Activated naive CD4-positive, alpha-beta T cell treated with anti-CD3 and anti-CD28 coated beads, Interleukin-2, amount 10 ng/mL, durations not matched to agents 7 days and 5 days (primary cell): ENCODE measurements around the gene PRSS3.
"Not testable (repeated sequence)": the region's sequence is repeated elsewhere in the genome, so short reads cannot be mapped to it uniquely, and the experiment has no call there.

ENCODE experiments used
- CTCF ChIA-PET: fragments of 350-600 bp; sonication (Branson Sonifier 250); formaldehyde crosslinking; loops from one replicate; lab custom pipeline; 2021; ENCODE audit warnings: antibody characterized with exemption; lab: Charles Lee
- DNase-seq: peaks from one replicate; pipeline ENCODE4 v3.0.0-alpha.2; 2020
- H3K27ac Mint-ChIP-seq: one replicate; pipeline ENCODE4 v1.8.0; 2021; ENCODE audit warnings: mild to moderate bottlenecking, moderate library complexity, mixed read lengths
- H3K27me3 Mint-ChIP-seq: one replicate; pipeline ENCODE4 v1.8.0; 2021; ENCODE audit warnings: mild to moderate bottlenecking, mixed read lengths
- H3K36me3 Mint-ChIP-seq: one replicate; pipeline ENCODE4 v1.8.0; 2021; ENCODE audit warnings: mixed read lengths
- H3K4me1 Mint-ChIP-seq: one replicate; pipeline ENCODE4 v1.8.0; 2021; ENCODE audit warnings: mixed read lengths
- H3K4me3 Mint-ChIP-seq: one replicate; pipeline ENCODE4 v1.8.0; 2021; ENCODE audit warnings: mild to moderate bottlenecking, moderate library complexity, mixed read lengths
- H3K9me3 Mint-ChIP-seq: one replicate; pipeline ENCODE4 v1.8.0; 2021; ENCODE audit warnings: mixed read lengths

Gene PRSS3

DNA sequence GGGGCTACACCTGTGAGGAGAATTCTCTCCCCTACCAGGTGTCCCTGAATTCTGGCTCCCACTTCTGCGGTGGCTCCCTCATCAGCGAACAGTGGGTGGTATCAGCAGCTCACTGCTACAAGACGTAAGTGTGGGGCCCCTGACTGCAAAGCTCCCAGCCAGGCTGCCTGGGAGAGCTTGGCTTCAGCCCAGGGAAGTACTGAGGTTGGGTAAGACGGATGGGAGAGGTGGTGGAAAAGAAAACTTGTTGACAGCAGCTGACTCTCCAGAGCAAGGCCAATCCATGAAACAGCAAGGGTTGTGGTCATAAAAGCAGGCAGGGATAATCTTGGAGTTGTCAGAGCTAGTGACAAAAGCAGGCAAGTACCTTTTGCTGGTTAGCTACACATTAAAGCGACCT lies 1.3 kb downstream of the PRSS3 start:
- CTCF ChIA-PET: interaction anchor here (1.1 kb wide), 1 partner anchor 20 kb away, joined by 3 read pairs; no protein-coding TSS in a partner anchor
- not testable (repeated sequence) for H3K4me1 Mint-ChIP-seq, DNase-seq, H3K4me3 Mint-ChIP-seq, H3K27ac Mint-ChIP-seq, H3K36me3 Mint-ChIP-seq, H3K9me3 Mint-ChIP-seq
- H3K27me3 Mint-ChIP-seq: peaks cover 61% of the 10 kb centered on the region

DNA sequence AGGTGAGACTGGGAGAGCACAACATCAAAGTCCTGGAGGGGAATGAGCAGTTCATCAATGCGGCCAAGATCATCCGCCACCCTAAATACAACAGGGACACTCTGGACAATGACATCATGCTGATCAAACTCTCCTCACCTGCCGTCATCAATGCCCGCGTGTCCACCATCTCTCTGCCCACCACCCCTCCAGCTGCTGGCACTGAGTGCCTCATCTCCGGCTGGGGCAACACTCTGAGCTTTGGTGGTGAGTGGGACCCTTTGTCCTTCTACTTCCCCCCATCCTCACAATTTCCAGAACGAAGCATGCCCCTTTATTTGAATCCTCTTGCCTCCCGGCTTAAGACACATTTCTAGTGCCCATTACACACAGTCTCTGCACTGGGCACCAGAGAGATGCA lies 2.5 kb downstream of the PRSS3 start:
- Mint-ChIP-seq H3K9me3 (no peaks in the 10 kb centered on the region), H3K4me3 (no peak overlapping the region), H3K27ac (no peak overlapping the region), H3K4me1 (no peaks in the 10 kb centered on the region), H3K27me3 (peaks cover 58% of the 10 kb centered on the region), H3K36me3 (no peaks in the 10 kb centered on the region)
- CTCF ChIA-PET: interaction anchor here (1.1 kb wide), 1 partner anchor 21 kb away, joined by 3 read pairs; no protein-coding TSS in a partner anchor
- DNase-seq: no peak

DNA sequence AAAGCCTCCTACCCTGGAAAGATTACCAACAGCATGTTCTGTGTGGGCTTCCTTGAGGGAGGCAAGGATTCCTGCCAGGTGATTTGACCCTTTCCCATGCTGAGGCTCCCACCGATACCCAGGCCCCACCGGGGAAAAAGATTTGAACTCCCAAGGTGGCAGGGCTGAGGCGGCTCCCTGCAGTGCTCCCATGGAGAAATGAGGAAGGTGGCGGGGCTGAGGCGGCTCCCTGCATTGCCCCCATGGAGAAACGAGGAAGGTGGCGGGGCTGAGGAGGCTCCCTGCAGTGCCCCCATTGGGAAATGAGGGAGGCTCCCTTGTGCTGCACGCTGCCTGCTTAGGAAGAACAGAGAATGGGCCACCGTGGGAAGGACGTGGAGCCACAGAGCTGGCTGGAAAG lies 3.2 kb downstream of the PRSS3 start:
- DNase-seq: no peak
- H3K9me3 Mint-ChIP-seq: no peaks in the 10 kb centered on the region
- H3K27me3 Mint-ChIP-seq: peaks cover 56% of the 10 kb centered on the region
- no peak overlapping the region for H3K4me3 Mint-ChIP-seq
- H3K4me1 Mint-ChIP-seq: no peaks in the 10 kb centered on the region
- no peaks in the 10 kb centered on the region for H3K36me3 Mint-ChIP-seq
- H3K27ac Mint-ChIP-seq: no peak overlapping the region
- CTCF ChIA-PET: interaction anchor here (1.3 kb wide), 1 partner anchor 16 kb away, joined by 3 read pairs; no protein-coding TSS in a partner anchor

DNA sequence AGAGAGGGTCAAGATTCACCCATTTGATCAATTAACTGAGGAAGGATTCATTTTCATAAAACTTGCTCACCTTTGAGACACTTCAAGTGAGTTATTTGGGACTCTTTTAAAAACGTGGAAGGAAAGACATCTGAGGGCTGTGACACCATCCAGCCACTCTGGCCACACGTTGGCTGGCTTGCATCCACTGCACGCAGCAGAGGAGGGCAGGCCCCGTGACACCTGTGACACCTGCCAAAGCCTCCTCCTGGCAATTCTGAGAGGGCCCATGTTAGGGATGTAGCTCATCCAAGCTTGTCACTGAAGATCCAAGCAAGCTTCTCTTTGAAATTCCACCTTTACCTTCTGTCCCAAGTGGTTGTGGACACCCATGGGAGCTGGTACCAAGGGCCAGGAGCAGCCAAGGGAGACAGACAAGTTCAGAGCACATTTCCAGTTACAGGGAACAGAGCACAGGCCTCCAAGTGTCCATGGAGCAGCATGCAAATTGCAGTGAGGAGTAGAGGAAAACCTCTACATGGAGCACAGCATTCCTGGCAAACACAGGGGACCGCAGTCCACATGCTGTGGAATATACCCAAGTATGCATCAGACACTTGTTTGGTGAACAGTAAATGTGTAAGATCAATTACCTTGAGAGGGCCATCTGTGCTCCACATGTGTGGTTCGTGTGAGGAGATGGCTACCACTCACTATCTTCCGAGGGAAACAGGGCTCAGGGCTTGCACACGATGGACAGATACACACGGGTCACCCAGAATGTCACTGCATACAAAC lies 4.8 kb downstream of the PRSS3 start:
- H3K4me1 Mint-ChIP-seq: no peaks in the 10 kb centered on the region

DNA sequence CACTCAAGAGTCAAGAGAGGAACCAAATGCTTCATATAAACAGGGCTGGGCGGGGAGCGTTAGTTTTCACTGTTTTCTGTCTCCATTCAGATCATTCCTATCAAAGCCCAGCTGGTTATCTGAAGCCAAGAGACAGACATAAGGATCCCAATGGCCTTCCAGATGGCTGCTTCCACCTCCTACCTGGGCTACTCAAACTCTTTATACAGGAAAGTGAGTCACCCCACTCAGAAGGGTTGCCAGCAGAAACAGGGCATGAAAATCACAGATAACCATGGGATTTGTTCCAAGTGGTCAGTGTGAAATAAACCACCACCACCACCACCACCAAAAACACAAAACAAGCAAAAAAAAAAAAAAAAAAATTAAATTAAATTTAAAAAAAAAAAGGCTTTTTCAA lies 5.5 kb downstream of the PRSS3 start:
- no peak for DNase-seq
- Mint-ChIP-seq H3K36me3 (no peaks in the 10 kb centered on the region), H3K4me1 (no peaks in the 10 kb centered on the region), H3K27ac (no peak overlapping the region), H3K9me3 (no peaks in the 10 kb centered on the region), H3K4me3 (no peak overlapping the region), H3K27me3 (peaks cover 48% of the 10 kb centered on the region)
- CTCF ChIA-PET: no interaction called here

More for the DNA sequence above, 4.8 kb downstream of the PRSS3 start:
- Mint-ChIP-seq H3K36me3 (no peaks in the 10 kb centered on the region), H3K9me3 (no peaks in the 10 kb centered on the region), H3K27ac (no peak overlapping the region), H3K4me3 (no peak overlapping the region), H3K27me3 (peaks cover 55% of the 10 kb centered on the region)
- no peak for DNase-seq
- CTCF ChIA-PET: interaction anchor here (0.5 to 1.3 kb wide), 2 partner anchors 14 to 255 kb away, joined by 3 read pairs; no protein-coding TSS in a partner anchor

DNA sequence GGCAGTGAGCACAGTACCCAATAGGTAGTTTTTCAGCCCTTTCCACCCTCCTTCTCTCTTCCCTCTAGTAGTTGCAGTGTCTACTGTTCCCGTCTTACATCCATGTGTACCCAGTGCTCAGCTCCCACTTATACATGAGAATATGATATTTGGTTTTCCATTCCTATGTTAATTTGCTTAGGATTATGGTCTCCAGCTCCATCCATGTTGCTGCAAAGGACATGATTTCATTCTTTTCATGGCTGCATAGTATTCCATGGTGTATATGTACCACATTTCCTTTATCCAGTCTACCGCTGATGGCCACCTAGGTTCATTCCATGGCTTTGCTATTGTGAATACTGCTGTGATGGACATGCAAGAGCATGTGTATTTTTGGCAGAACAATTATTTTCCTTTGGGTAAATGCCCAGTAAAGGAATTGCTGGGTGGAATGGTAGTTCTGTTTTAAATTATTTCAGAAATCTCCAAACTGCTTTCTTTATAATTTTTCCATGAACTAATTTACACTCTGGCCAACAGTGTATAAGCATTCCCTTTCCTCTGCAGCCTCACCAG lies 6.7 kb downstream of the PRSS3 start:
- H3K4me3 Mint-ChIP-seq, H3K9me3 Mint-ChIP-seq, H3K27ac Mint-ChIP-seq, CTCF ChIA-PET, H3K4me1 Mint-ChIP-seq, DNase-seq, H3K36me3 Mint-ChIP-seq: not testable (repeated sequence)
- H3K27me3 Mint-ChIP-seq: peaks cover 42% of the 10 kb centered on the region

DNA sequence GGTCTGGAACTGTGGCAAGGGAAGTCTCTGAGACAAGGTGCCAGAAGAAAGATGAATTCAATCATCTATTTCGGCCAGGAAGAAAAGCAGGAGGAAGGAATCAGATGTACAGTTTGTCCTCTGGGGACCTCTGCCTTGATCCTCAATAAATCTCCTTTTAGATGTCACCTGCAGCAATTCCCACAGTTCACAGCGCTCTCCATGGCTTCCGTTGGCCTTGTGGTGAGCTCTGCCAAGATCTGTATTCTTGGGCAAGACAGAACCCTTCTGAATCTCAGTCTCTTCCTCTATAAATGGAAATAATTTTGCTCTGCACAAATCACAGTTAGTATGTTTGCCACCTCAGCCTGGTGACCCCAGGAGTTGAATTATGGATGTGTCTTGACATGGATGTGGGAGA lies 8.8 kb downstream of the PRSS3 start:
- H3K4me3 Mint-ChIP-seq, CTCF ChIA-PET, H3K27ac Mint-ChIP-seq, H3K4me1 Mint-ChIP-seq, DNase-seq, H3K36me3 Mint-ChIP-seq, H3K9me3 Mint-ChIP-seq: not testable (repeated sequence)
- H3K27me3 Mint-ChIP-seq: peaks cover 34% of the 10 kb centered on the region

DNA sequence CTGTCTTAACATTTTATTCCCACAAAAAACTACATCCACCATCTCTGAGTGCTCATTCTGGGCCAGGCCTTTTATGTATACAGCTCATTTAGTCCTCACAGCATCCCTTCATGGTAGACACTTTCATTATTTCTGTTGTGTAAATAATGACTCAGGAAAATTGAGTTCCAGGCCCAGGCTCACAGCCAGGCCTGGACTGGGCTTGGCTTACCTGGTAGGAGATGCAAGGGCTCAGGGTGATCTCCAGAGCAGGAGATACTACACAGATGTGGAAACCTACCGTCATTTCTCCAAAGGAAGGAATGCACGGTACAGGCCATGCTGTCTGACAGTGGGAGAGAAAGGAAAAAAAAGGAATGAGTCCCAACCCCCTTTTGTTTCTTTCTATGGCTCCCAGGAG lies 11.8 kb downstream of the PRSS3 start:
- H3K9me3 Mint-ChIP-seq, H3K36me3 Mint-ChIP-seq, H3K4me3 Mint-ChIP-seq, CTCF ChIA-PET, H3K27ac Mint-ChIP-seq, DNase-seq, H3K4me1 Mint-ChIP-seq: not testable (repeated sequence)
- H3K27me3 Mint-ChIP-seq: peaks cover 40% of the 10 kb centered on the region

DNA sequence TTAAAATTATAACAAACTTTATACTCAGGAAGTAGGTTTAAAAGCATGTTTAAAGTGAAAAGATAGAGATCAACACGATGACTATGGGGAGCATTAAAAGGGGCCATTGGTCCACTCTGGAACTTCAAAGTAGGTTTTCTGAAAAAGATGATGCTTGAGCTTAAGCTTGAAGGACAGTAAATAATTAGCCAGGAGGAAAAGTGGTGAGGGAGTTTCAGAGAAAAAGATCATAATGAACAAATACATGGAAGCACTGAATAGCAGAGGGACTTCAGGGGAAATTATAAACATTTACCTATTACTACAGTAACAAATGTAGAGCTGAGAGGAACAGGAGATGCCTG lies 13.6 kb downstream of the PRSS3 start:
- H3K9me3 Mint-ChIP-seq: not testable (repeated sequence)
- H3K4me1 Mint-ChIP-seq: peaks cover 14% of the 10 kb centered on the region

DNA sequence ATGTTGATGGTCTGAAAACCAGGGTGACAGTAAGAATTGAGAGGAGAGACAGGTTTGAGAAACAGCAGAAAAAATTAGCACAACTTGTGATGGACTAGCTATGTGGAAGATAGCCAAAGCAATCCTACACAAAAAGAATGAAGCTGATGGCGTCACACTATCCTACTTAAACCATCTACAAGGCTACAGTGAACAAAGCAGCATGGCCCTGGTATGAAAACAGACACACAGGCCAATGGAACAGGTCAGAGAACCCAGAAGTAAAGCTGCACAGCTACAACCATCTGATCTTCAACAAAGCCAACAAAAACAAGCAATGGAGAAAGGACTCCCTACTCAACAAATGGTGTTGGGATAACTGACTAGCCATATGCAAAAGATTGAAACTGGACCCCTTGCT lies 14.1 kb downstream of the PRSS3 start:
- peaks cover 20% of the 10 kb centered on the region for H3K27me3 Mint-ChIP-seq
- DNase-seq: no peak
- H3K4me1 Mint-ChIP-seq: peaks cover 19% of the 10 kb centered on the region
- no peaks in the 10 kb centered on the region for H3K36me3 Mint-ChIP-seq
- H3K4me3 Mint-ChIP-seq: no peak overlapping the region
- H3K27ac Mint-ChIP-seq: no peak overlapping the region
- no peaks in the 10 kb centered on the region for H3K9me3 Mint-ChIP-seq
- CTCF ChIA-PET: no interaction called here

More for the DNA sequence above, 13.6 kb downstream of the PRSS3 start:
- CTCF ChIA-PET: interaction anchor here (1.5 kb wide), 1 partner anchor 264 kb away, joined by 3 read pairs; no protein-coding TSS in a partner anchor
- H3K4me3 Mint-ChIP-seq, H3K27ac Mint-ChIP-seq, H3K36me3 Mint-ChIP-seq, DNase-seq: not testable (repeated sequence)
- peaks cover 26% of the 10 kb centered on the region for H3K27me3 Mint-ChIP-seq

DNA sequence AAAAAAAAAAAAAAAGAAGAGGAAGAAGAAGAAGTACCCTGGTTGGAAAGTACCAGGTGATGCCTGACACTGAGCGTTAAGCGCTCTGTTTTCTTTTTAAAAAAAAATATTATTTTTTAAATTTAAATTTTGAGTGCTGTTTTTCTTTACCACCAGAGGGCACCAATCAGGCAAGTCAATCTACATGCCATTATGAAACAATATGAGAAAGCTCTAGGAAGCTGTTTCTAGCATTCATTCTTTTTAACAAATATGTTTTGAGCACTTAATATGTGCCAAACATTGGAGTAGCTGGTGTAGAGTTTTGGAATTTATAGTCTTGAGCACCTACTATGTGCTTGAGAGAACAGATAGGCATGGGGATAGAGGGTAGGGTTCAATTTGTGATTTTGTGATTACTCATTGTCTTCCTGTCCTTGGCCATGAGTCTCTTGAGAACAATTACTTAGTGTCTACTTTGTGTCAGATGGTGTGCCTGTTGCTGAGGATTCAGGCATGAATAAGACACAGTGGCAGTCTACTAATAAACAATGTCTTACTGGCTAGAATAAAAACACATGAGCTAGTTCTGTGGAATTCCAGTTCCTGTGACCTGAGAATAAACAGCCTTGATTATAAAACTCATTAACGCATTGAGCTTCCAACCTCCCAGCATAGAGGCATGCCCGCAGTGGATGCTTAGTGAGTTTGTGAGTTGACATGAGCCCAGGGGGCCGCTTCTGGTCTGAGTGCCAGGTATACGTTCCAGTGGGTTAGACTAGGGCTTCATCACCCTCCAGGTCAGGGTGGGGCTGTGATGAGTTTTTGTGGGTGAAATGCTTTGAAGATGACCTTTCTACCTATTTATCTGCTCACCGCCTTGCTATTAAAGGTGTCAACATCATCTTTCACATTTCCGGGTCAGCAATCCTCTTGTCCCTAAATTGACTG lies 18.6 kb downstream of the PRSS3 start:
- CTCF ChIA-PET: interaction anchor here (0.6 to 3.7 kb wide), 19 partner anchors 15 to 304 kb away, joined by 3 to 38 read pairs (median 3); no protein-coding TSS in a partner anchor
- H3K9me3 Mint-ChIP-seq: no peaks in the 10 kb centered on the region
- H3K36me3 Mint-ChIP-seq: peaks cover 6% of the 10 kb centered on the region
- H3K4me3 Mint-ChIP-seq: no peak overlapping the region
- H3K4me1 Mint-ChIP-seq: peaks cover 43% of the 10 kb centered on the region
- peak overlapping the region; percentile 47 for H3K27ac Mint-ChIP-seq
- DNase-seq: no peak
- H3K27me3 Mint-ChIP-seq: peaks cover 15% of the 10 kb centered on the region

DNA sequence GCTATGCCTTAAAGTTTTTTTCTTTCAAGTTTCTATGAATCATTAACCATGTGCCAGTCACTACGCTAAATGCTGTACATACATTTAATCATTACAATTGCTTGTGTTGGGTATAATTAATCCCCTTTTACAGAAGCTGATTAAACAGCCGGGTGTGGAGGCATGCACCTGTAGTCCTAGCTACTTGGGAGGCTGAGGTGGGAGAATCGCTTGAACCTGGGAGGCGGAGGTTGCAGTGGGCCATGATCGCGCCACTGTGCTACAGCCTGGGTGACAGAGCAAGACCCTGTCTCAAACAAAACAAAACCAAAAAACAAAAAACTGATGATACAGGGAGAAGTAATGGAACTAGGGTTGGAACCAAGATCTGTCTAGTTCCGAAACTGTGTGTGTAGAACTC lies 20.4 kb downstream of the PRSS3 start:
- DNase-seq: no peak
- Mint-ChIP-seq H3K27ac (peak overlapping the region; percentile 98), H3K4me3 (peak overlapping the region; percentile 79), H3K27me3 (peaks cover 7% of the 10 kb centered on the region), H3K4me1 (peaks cover 61% of the 10 kb centered on the region), H3K36me3 (peaks cover 11% of the 10 kb centered on the region), H3K9me3 (no peaks in the 10 kb centered on the region)
- CTCF ChIA-PET: interaction anchor here (1.0 to 3.7 kb wide), 4 partner anchors 18 to 437 kb away, joined by 3 to 14 read pairs (median 5); no protein-coding TSS in a partner anchor

DNA sequence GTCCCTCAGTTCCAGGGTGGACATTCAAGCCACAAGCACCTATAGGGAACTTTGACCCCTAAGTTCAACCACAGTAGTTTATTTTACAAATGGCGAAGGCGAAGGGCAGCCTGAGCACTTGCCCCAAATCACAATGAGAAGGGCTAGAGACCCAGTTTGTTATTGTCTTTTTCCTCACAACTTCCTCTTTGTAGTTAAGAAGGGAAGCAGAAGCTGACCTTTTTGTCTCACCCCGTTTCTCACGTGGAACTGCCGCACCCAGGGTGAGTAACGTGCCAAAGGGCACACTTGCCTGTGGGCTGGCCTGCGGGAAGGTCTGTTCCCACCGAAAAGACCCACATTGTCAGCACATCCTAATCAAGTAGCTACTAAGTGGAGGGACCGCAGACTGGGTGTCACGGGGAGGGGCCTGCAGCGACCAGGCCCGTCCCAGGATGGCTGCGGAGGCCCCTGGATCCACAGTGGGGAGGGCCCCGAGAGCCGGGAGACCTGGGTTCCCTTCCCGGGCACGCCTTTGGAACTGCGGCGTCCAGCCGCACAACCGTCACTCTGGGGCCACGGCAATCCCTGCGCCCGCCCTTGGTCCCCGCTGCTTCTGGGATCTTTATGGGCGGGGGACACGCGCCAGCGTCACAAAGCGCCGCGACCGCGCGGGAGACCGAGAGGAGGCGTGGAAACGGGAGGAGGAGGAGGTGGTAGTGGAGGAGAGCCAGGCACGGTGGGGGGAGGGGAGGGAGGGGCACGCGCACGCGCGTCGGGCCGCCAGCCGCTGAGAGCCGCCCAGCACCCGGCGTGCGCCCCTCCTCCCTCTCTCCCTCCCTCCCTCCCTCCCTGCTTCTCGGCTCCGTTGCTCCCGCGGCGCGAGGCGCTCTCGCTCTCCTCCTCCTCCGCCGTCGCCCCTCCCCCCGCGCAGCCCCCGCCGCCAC lies 21.2 kb downstream of the PRSS3 start, which contains the start of gene UBE2R2:
UBE2R2 (plus strand) TSS at position 834 of the 926 bp plus-strand sequence. CDS start 598 bp downstream, outside the sequence.
- DNase-seq: peak; percentile 96
- peaks cover under 1% of the 10 kb centered on the region for H3K27me3 Mint-ChIP-seq
- CTCF ChIA-PET: interaction anchor here (1.0 to 1.5 kb wide), 3 partner anchors 18 to 436 kb away, joined by 3 to 5 read pairs (median 5); no protein-coding TSS in a partner anchor
- H3K27ac Mint-ChIP-seq: peak within 1 kb of the TSS; percentile 98
- H3K9me3 Mint-ChIP-seq: no peaks in the 10 kb centered on the region
- H3K4me1 Mint-ChIP-seq: peaks cover 66% of the 10 kb centered on the region
- H3K4me3 Mint-ChIP-seq: peak within 1 kb of the TSS; percentile 97
- peaks cover 11% of the 10 kb centered on the region for H3K36me3 Mint-ChIP-seq
